NCI-H82 treated with DMSO at 0.1 percent for 48 hours (cell line): Measurements from ENCODE around the gene CDC42EP1.
"Not testable (repeated sequence)": the region's sequence is repeated elsewhere in the genome, so short reads cannot be mapped to it uniquely, and the experiment has no call there.

ENCODE experiments used
- DNase-seq: peaks from one replicate; lab custom pipeline; 2025; ENCODE audit not compliant: unreplicated experiment; lab: John Stamatoyannopoulos, UW

Gene CDC42EP1, protein sequence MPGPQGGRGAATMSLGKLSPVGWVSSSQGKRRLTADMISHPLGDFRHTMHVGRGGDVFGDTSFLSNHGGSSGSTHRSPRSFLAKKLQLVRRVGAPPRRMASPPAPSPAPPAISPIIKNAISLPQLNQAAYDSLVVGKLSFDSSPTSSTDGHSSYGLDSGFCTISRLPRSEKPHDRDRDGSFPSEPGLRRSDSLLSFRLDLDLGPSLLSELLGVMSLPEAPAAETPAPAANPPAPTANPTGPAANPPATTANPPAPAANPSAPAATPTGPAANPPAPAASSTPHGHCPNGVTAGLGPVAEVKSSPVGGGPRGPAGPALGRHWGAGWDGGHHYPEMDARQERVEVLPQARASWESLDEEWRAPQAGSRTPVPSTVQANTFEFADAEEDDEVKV

DNA sequence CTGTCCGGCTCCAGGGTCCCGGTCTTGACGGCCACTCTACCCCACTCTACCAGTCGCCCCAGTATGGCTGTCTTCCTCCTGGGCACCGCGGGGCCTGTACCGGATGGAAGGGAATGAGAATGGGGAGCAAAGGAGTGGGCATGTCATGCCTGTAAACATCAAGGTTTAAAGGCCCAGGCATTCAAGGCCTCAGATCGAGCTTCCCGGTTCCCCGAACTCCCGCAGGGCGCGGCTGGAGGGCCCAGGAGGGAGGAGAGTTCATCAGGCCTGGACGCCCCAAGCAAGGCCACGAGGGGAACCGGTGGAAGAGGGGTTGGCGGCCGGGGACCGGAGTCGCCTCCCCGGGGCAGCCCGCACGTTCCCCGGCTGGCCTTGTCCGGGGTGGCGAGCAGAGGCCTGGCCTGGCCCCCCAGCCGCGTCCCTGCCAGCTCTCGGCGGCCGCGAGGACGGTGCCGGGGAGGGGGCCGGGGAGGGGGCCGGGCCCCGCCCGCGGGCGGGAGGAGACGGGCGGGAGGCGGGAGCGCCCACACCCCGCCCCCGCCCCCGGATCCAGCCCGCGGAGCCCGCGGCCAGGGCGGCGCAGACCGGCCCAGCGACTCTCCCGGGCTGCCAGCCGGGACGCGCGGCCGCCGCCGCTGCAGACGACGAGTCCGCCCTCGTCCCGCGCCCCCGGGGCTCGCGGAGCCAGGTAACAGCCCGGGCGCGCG, at the start of gene CDC42EP1:
CDC42EP1 (plus strand) TSS at position 580 of the 707 bp plus-strand sequence. CDS start 5,870 bp downstream, outside the sequence.
- no peak for DNase-seq

- no peak for DNase-seq
These were observed 48.7 kb upstream of the CDC42EP1 start for GRCh38 chr22:37511395-37512104.

GRCh38 chr22:37514526-37515051, 45.7 kb upstream of the CDC42EP1 start:
- peak; percentile 22 for DNase-seq

DNA sequence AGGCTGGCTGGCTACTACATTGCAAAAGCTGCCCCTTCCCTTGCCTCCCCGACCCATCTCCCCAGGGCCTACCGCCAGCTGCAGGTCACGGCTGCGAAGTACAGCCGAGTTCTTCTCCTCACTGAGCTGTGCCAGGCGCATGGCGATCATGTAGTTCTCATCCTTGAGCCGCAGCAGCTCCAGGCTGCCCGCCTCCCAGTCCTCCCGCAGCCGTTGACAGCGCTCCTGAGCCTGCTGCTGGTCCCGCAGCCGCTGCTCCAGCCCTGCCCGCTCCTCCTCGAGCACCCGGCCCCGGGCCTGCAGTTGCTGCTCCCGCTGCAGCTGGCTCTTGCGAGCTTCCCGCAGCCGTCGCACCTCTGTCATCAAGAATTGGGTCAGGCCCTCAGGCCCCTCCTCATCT, 44.4 kb upstream of the CDC42EP1 start:
- no peak for DNase-seq

DNA sequence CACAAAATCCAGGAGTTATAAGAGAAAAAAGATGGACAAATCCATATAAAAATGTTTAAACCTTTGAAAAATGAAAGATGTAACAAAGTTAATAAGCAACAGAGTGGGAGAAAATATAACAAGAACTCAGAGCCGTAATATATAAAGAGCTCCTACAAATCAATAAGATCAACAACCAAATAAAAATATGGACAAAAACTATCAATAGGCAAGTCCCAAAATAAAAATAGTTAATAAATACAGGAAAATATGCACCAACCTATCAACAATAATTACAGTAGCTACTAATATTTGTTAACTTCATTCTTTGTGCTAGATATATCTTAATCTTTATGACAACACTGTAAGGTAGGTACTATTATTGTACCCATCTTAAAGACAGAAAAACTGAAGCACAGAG, 43.8 kb upstream of the CDC42EP1 start:
- no peak for DNase-seq

DNA sequence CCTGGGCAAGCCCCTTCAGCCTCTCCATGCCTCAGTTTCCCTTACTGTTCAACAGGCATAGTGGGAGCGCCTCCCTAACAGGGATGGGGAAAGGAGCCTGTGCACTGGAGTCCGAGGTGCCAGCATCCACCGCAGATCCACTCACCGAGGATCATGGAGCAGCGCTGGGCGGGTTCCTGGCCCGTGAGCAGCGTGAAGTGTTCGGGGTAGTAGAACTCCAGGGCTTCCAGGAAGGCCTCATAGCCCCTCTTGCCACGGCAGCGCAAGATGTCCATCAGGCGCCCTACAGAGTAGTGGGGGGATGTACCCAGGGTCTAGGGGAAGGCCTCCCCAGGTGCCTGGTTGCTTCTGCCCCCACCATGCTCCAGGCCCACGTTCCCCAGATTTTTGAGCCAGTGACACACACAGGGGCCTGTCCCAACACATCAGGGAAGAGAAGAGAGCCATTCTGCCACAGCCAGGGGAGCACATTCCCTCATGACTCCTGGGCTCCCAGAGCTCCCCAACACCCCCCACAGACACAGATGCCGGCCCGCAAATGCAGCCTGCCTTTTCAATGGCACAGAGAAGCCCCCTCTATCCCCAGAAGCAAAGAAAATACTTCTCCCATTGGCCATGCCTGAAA, 42.3 kb upstream of the CDC42EP1 start:
- DNase-seq = no peak

DNA sequence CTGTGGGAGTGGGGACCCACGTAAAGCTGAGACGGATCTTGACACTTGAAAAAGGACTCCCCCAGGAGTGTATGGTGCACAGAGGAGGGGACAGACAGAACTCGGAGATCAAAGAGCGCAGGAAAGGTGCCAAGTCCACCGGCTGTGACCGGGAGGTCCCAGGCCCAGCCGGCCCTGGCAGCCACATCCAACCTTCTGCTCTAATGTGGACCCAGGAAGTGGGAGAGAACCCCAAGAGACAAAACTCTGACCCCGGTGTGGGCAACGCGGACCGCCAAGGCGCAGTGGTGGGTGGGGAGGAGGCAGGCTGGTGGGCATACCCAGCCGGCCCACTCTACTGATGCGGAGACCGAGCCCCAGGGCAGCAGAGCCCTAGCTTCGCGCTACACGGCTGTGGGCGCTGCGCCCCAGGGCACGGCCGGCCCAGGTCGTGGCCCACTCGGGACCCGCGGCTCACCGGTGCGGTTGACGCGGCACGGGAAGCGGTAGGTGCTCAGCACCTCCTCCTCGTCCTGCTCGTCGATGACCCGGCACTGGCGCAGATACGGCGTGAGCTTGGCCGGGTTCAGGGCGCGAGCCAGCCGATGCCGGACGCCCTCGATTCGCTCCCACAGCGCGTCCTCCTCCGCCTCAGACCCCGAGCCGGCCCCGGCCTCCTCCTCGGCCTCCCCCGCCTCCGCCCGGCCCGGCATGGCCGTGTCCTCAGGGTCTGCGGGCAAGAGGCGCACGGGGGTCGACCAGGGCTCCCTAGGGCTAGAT, 41.6 kb upstream of the CDC42EP1 start:
- no peak for DNase-seq

- no peak for DNase-seq
These were observed 40.7 kb upstream of the CDC42EP1 start, which contains the start of gene CARD10 for GRCh38 chr22:37519268-37520195. Gene CARD10, minus strand, starts transcription at chr22:37519415. Its CDS starts 215 bp downstream, at chr22:37519200.

DNA sequence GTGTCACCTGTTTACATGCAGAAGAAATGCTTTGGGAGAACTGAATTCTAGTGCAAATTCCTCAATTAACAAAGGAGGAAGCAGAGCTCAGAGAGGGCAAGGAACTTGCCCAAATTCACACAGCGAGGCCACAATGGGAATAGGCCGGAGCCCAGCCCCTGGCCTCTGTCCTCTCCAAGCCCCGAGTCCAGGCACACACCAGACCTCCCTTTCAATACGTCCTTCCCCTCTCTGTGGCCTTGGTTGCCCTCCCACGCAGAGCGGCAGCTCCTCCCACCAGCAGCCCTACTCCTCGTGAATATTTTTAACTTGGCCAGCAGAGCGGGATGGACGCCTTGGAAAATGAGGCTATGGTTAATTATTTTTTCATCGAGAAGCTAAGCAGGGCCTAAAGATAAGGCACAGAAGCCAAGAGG, 39.5 kb upstream of the CDC42EP1 start:
- DNase-seq = no peak

GRCh38 chr22:37521236-37521739, 39.0 kb upstream of the CDC42EP1 start:
- DNase-seq = no peak

DNA sequence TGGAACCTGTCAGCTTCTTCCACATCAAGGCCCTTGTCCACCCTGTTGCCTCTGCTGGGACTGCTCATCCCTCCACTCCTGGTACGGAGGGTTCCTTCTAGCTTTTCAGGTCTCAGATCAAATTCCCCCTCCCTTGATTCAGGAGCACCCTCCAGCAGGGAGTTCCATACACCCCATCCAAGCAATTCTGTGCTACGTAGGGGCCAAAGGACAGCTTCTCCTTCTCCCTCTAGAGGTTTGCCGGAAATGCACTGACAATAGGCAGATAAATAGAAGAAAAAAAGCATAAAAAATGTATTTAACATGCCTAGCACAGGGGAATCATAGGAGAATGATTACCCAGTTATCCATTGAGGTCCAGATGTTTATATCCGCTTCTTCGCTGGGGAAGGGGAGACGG, 37.8 kb upstream of the CDC42EP1 start:
- DNase-seq = no peak

DNA sequence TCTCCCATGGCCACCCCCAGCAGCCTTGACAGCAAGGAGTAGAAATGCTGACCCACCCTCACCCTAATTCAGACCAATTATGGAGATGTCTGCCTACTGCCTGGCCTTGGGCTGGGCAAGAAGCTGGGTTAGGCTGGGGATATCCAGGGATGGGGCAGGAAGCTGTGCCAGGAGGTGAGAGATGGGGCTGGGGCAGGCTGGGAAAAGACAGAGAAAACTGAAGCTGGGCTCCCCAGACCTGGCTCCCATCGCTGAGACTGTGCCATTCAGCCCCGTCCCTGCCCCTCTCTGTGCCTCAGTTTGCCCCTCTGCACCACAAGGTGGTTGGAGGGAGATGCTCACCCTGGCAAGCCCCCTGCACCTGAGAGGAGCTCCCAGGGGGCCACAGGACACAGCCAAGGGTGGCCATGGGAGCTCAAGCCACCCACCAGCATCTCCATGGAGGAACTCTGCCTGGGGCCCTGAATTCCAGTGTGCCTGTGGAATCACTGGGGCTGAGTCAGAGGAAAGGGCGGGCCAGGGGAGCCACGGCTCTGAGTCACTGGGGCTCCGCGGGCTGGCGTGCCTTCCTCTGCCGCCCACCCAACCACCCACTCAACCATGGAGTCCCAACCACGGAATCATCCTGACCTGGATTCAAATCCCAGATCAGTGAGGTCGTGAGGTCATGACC, 35.1 kb upstream of the CDC42EP1 start:
- DNase-seq = no peak

GRCh38 chr22:37525746-37526350, 34.4 kb upstream of the CDC42EP1 start:
- no peak for DNase-seq

DNA sequence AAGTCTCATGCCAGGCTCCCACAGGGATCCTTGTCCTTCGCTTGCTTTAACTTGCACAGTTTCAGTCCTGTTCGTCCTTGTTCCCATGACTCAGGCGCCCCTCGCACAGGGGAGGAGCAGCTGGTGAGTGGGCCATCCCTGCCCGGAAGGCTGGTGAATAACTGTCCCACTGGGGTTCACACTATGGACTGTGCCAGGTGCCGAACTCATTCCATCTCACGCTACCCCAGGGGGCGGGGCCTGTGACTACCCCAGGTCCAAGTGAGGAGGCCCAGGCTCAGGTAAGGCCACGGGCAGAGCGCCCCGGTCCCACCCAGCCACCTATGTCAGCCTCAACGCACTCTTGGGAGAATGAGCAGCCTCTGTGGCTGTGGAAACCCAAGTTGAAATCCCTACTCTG, 33.9 kb upstream of the CDC42EP1 start:
- DNase-seq = no peak

- not testable (repeated sequence) for DNase-seq
These were observed 33.1 kb upstream of the CDC42EP1 start for GRCh38 chr22:37527081-37527752.

GRCh38 chr22:37527952-37528351, 32.3 kb upstream of the CDC42EP1 start:
- DNase-seq = not testable (repeated sequence)

DNA sequence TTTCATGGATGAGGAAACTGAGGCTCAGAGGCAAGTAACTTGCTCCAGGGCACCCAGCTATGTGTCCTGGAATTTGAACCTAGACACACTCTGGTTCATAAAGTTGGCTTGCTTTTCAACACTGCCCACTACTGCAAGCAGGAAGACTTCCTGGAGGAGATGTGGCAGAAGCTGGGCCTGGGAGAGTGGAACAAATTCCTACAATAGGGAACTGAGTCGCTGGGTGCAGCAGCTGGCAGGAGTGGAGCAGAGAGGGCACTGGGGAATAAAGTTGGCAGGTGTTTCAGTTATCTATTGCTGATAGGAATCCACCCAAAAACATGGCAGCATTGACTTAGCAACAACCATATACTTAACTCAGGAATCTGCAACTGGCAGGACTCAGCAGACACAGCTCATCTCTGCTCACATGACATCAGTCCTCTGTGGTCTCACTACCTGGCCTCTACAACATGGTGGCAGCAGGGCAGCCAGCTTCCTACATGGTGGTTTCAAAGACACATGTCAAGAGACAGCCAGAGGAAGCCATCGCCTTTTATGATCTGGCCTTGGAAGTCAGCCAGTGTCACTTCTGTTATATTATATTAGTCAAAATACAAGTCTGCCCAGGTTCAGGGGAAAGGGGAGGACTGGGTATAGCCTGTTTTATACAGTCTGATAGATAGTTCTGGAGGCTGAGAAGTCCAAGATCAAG, 30.5 kb upstream of the CDC42EP1 start:
- DNase-seq = no peak
